ENCODE results near the gene MX1. TPM values are rescaled to one million over a fixed set of nuclear protein-coding genes. Genes with fewer than 3 reads are reported as not detected.

MX1 gene
- total RNA-seq, 1 experiment from 2014 or later, result 1.2 TPM

- Histone ChIP-seq H3K9me3 (ENCODE audit: low read depth, low read length, poor library complexity, severe bottlenecking) (no peaks in the 10 kb centered on the region), H3K4me1 (ENCODE audit: insufficient read depth, low read length, poor library complexity, severe bottlenecking) (no peaks in the 10 kb centered on the region), H3K27me3 (replicated peaks; ENCODE audit: insufficient read depth, low read depth, low read length, poor library complexity) (no peaks in the 10 kb centered on the region), H3K36me3 (ENCODE audit: insufficient read depth, low read length, poor library complexity, severe bottlenecking) (no peaks in the 10 kb centered on the region), H3K4me3 (ENCODE audit: low read depth, low read length, poor library complexity, severe bottlenecking) (no peak overlapping the region), H3K27ac (ENCODE audit: low read depth, low read length, poor library complexity, severe bottlenecking) (no peak overlapping the region)
- no peak for DNase-seq (ENCODE audit: low spot score)
- no TSS peak for BruUV-seq (replicated peaks)
- intact Hi-C loops (cut with micrococcal nuclease; ENCODE audit: unreplicated experiment), result no loop called here
- POLR2A ChIA-PET (ENCODE audit: low non-redundant PET), result no interaction called here
- no peak for TF ChIP-seq CTCF (conservative IDR thresholded peaks at IDR 0.05; ENCODE audit: low read depth, low read length)
- no peak for TF ChIP-seq EZH2 (IDR thresholded peaks at IDR 0.05; ENCODE audit: borderline replicate concordance, low read depth, low read length, poor library complexity, severe bottlenecking)
- CTCF ChIA-PET, result no interaction called here
Measured at GRCh38 chr21:41379901-41380300, 46.1 kb upstream of the MX1 start.

GRCh38 chr21:41381731-41382130 lies 44.3 kb upstream of the MX1 start:
- no TSS peak for BruUV-seq (replicated peaks)
- intact Hi-C loops (cut with micrococcal nuclease; ENCODE audit: unreplicated experiment), result no loop called here
- CTCF ChIA-PET, result no interaction called here

GRCh38 chr21:41387042-41387819 lies 38.8 kb upstream of the MX1 start:
- H3K9me3 ChIP-seq (ENCODE audit: low read depth, low read length, poor library complexity, severe bottlenecking), result no peaks in the 10 kb centered on the region
- no peak for DNase-seq (ENCODE audit: low spot score)
- H3K27me3 ChIP-seq (replicated peaks; ENCODE audit: insufficient read depth, low read depth, low read length, poor library complexity), result no peaks in the 10 kb centered on the region
- POLR2A ChIA-PET (ENCODE audit: low non-redundant PET), result no interaction called here
- H3K4me1 ChIP-seq (ENCODE audit: insufficient read depth, low read length, poor library complexity, severe bottlenecking), result no peaks in the 10 kb centered on the region
- no TSS peak for BruUV-seq (replicated peaks)
- no peaks in the 10 kb centered on the region for H3K36me3 ChIP-seq (ENCODE audit: insufficient read depth, low read length, poor library complexity, severe bottlenecking)
- no peak overlapping the region for H3K4me3 ChIP-seq (ENCODE audit: low read depth, low read length, poor library complexity, severe bottlenecking)
- TF ChIP-seq CTCF (conservative IDR thresholded peaks at IDR 0.05; ENCODE audit: low read depth, low read length) (no peak), EZH2 (IDR thresholded peaks at IDR 0.05; ENCODE audit: borderline replicate concordance, low read depth, low read length, poor library complexity, severe bottlenecking) (no peak)
- CTCF ChIA-PET, result no interaction called here
- H3K27ac ChIP-seq (ENCODE audit: low read depth, low read length, poor library complexity, severe bottlenecking), result no peak overlapping the region
- intact Hi-C loops (cut with micrococcal nuclease; ENCODE audit: unreplicated experiment), result no loop called here

More at GRCh38 chr21:41381731-41382130, 44.3 kb upstream of the MX1 start:
- TF ChIP-seq CTCF (conservative IDR thresholded peaks at IDR 0.05; ENCODE audit: low read depth, low read length) (no peak), EZH2 (IDR thresholded peaks at IDR 0.05; ENCODE audit: borderline replicate concordance, low read depth, low read length, poor library complexity, severe bottlenecking) (no peak)
- H3K4me3 ChIP-seq (ENCODE audit: low read depth, low read length, poor library complexity, severe bottlenecking), result no peak overlapping the region
- no peaks in the 10 kb centered on the region for H3K4me1 ChIP-seq (ENCODE audit: insufficient read depth, low read length, poor library complexity, severe bottlenecking)
- no peak overlapping the region for H3K27ac ChIP-seq (ENCODE audit: low read depth, low read length, poor library complexity, severe bottlenecking)
- no peaks in the 10 kb centered on the region for H3K27me3 ChIP-seq (replicated peaks; ENCODE audit: insufficient read depth, low read depth, low read length, poor library complexity)
- POLR2A ChIA-PET (ENCODE audit: low non-redundant PET), result no interaction called here
- no peak for DNase-seq (ENCODE audit: low spot score)
- no peaks in the 10 kb centered on the region for H3K9me3 ChIP-seq (ENCODE audit: low read depth, low read length, poor library complexity, severe bottlenecking)
- H3K36me3 ChIP-seq (ENCODE audit: insufficient read depth, low read length, poor library complexity, severe bottlenecking), result no peaks in the 10 kb centered on the region
